ENCODE measurements around the gene CLCNKA. TPM values are rescaled to one million over a fixed set of nuclear protein-coding genes. Genes with fewer than 3 reads are reported as not detected.
"Not testable (repeated sequence)": the region's sequence is repeated elsewhere in the genome, so short reads cannot be mapped to it uniquely, and the experiment has no call there.

The CLCNKA gene
- total RNA-seq, 4 donors from 2014 or later, result 0.64 to 0.94 (median 0.80) TPM; not detected in 1

DNA sequence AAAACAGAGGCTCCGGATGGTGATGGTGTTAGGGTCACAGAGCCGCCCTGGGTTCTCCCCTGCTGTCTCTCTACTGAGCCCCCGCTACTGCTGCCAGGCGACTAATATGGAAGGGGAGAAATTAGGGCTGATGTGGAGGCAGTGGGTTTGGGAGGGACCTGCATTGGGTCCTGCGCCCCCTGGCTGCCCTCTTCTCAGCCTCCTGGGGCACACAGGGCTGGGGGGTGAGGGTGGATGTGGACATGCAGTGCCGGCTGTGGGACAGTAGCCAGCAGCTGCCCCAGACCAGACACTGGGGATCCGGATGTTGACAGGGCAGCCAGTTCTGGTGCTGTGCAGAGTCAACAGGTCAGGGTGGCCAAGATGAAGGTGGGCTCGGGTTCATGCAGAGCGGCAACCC, 20.3 kb downstream of the CLCNKA start:
- DNase-seq, result no peak
- in situ Hi-C loops (cut with MboI; ENCODE audit: low sequenced_read_pairs in 4 of 4), result loop anchor here in 1 of 4 donors (10.0 kb wide), 1 partner anchor 47 kb away; no protein-coding TSS in a partner anchor

DNA sequence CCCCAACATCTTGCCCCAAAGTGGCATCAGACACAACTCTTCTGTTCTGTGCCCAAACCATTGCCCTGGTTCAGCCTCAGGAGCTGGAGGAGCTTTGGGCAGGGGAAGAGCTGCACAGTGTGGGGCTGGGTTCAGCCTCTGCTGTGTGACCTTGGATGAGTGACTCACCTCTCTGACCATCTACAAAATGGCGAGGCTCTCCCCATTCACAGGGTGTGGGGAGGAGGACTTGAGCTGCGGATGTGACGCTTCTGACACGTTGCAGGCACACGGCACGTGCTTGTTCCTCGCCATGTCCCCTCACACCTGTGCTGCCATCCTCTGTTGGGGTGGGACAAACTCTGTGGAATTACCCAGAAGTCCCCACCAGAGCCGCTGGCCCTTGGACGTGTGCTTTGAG, 20.8 kb downstream of the CLCNKA start:
- H3K27ac ChIP-seq; H3K4me1 ChIP-seq; H3K27me3 ChIP-seq; H3K9me3 ChIP-seq; DNase-seq; H3K36me3 ChIP-seq; H3K4me3 ChIP-seq; intact Hi-C loops (cut with DNase I; ENCODE audit: low total_unique reads): not testable (repeated sequence)
- ATAC-seq, result peak in 1 of 2 donors; percentile 72
- in situ Hi-C loops (cut with MboI; ENCODE audit: low sequenced_read_pairs in 4 of 4), result loop anchor here in 1 of 4 donors (10.0 kb wide), 1 partner anchor 48 kb away; no protein-coding TSS in a partner anchor

More for the DNA sequence above, 20.3 kb downstream of the CLCNKA start:
- H3K9me3 ChIP-seq, result no peaks in the 10 kb centered on the region
- no peaks in the 10 kb centered on the region for H3K36me3 ChIP-seq
- no peak overlapping the region for H3K27ac ChIP-seq
- no peak for ATAC-seq
- intact Hi-C loops (cut with DNase I; ENCODE audit: low total_unique reads), result no loop called here
- H3K4me1 ChIP-seq, result no peaks in the 10 kb centered on the region
- TF ChIP-seq POLR2A (IDR thresholded peaks at IDR 0.05), result no peak
- TF ChIP-seq, protein P1, sequence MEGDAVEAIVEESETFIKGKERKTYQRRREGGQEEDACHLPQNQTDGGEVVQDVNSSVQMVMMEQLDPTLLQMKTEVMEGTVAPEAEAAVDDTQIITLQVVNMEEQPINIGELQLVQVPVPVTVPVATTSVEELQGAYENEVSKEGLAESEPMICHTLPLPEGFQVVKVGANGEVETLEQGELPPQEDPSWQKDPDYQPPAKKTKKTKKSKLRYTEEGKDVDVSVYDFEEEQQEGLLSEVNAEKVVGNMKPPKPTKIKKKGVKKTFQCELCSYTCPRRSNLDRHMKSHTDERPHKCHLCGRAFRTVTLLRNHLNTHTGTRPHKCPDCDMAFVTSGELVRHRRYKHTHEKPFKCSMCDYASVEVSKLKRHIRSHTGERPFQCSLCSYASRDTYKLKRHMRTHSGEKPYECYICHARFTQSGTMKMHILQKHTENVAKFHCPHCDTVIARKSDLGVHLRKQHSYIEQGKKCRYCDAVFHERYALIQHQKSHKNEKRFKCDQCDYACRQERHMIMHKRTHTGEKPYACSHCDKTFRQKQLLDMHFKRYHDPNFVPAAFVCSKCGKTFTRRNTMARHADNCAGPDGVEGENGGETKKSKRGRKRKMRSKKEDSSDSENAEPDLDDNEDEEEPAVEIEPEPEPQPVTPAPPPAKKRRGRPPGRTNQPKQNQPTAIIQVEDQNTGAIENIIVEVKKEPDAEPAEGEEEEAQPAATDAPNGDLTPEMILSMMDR (IDR thresholded peaks at IDR 0.05 in 4 of 5, conservative IDR thresholded peaks at IDR 0.05 in 1 of 5), result no peak
- H3K27me3 ChIP-seq, result no peaks in the 10 kb centered on the region
- no peak overlapping the region for H3K4me3 ChIP-seq

DNA sequence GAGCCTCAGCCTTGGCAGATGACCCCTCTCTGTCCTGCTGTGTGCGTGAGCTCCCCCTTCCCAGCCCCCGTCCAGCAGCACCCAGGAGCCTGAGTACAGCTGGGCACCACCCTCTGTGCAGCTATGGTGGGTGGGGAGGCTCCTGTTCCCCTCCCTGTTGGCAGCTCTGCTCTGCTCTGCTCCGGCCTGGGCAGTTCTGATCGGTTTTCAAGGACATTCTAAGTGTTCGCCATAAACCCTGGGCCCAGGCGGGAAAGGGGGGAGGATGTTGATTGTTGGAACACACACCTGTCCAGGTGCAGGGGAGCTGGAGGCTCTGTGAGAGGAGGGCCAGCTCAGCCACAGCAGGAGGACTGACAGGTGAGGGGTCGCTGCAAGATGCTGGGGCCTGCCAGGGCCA, 21.7 kb downstream of the CLCNKA start, which contains the start of gene CLCNKB:
TSS of gene CLCNKB (plus strand) at position 262 of the 400 bp plus-strand sequence. CDS start 711 bp downstream, outside the sequence.
- ATAC-seq (no peak), DNase-seq (no peak)
- Histone ChIP-seq H3K4me1 (no peaks in the 10 kb centered on the region), H3K4me3 (no peak within 1 kb of the TSS), H3K27ac (no peak within 1 kb of the TSS), H3K36me3 (no peaks in the 10 kb centered on the region), H3K27me3 (no peaks in the 10 kb centered on the region), H3K9me3 (no peaks in the 10 kb centered on the region)
- in situ Hi-C loops (cut with MboI; ENCODE audit: low sequenced_read_pairs in 4 of 4) (loop anchor here in 1 of 4 donors (10.0 kb wide), 1 partner anchor 49 kb away; no protein-coding TSS in a partner anchor), intact Hi-C loops (cut with DNase I; ENCODE audit: low total_unique reads) (no loop called here)
- no peak for TF ChIP-seq POLR2A (IDR thresholded peaks at IDR 0.05)
- TF ChIP-seq, protein P1 (IDR thresholded peaks at IDR 0.05 in 4 of 5, conservative IDR thresholded peaks at IDR 0.05 in 1 of 5), result no peak

DNA sequence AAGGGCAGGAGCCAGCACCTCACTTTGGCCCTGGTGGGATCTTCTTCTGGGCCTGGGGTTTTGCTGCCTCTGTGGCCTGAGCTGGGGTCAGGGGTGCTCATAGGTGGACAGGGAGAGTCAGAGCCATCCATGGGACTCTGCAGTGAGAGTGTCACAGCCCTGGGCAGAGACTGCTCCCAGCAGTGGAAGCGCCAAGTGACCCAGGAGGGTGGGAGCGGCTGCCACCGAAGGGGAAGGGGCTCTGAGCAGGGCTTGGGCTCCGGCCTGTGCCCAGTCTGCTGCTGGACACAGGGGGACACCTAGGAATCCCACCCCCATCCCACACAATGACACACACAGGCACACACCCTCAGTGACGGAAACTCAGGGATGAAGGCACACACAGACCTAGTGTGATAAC, 22.1 kb downstream of the CLCNKA start:
- DNase-seq (no peak), ATAC-seq (no peak)
- no peaks in the 10 kb centered on the region for H3K9me3 ChIP-seq
- H3K27ac ChIP-seq, result no peak overlapping the region
- in situ Hi-C loops (cut with MboI; ENCODE audit: low sequenced_read_pairs in 4 of 4) (loop anchor here in 1 of 4 donors (10.0 kb wide), 1 partner anchor 49 kb away; no protein-coding TSS in a partner anchor), intact Hi-C loops (cut with DNase I; ENCODE audit: low total_unique reads) (no loop called here)
- no peaks in the 10 kb centered on the region for H3K36me3 ChIP-seq
- TF ChIP-seq, protein P1 (IDR thresholded peaks at IDR 0.05 in 4 of 5, conservative IDR thresholded peaks at IDR 0.05 in 1 of 5), result no peak
- TF ChIP-seq POLR2A (IDR thresholded peaks at IDR 0.05), result no peak
- H3K27me3 ChIP-seq, result no peaks in the 10 kb centered on the region
- H3K4me1 ChIP-seq, result peaks cover 0 to 3% of the 10 kb centered on the region in 2 donors
- H3K4me3 ChIP-seq, result no peak overlapping the region

DNA sequence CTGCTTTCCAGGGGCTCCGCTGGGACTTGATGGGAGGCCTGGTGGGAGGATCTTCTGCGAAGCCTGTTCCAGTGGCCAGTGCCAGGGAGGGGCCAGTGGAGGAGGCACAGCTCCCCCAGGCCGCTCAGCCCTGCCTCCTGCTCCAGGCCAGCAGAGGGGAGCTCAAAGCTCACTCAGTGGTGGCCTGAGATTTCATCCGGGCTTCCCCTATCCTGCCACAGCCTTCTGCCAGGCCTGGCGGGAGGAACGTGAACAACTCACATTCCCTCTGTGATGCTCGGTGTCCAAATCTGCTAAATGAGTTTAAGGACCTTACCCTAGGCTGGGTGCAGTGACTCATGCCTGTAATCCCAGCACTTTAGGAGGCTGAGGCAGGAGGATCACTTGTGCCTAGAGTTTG, 25.0 kb downstream of the CLCNKA start:
- Histone ChIP-seq H3K27me3 (no peaks in the 10 kb centered on the region), H3K27ac (no peak overlapping the region), H3K4me1 (peaks cover 0 to 4% of the 10 kb centered on the region in 2 donors), H3K9me3 (no peaks in the 10 kb centered on the region), H3K36me3 (no peaks in the 10 kb centered on the region), H3K4me3 (no peak overlapping the region)
- intact Hi-C loops (cut with DNase I; ENCODE audit: low total_unique reads) (loop anchor here (1.0 to 5.0 kb wide), 2 partner anchors 23 to 230 kb away; no protein-coding TSS in a partner anchor), in situ Hi-C loops (cut with MboI; ENCODE audit: low sequenced_read_pairs in 4 of 4) (loop anchor here in 1 of 4 donors (10.0 kb wide), 1 partner anchor 52 kb away; no protein-coding TSS in a partner anchor)
- DNase-seq (no peak), ATAC-seq (no peak)
- no peak for TF ChIP-seq POLR2A (IDR thresholded peaks at IDR 0.05)
- TF ChIP-seq, protein P1 (IDR thresholded peaks at IDR 0.05 in 4 of 5, conservative IDR thresholded peaks at IDR 0.05 in 1 of 5), result no peak

Measured in gastrocnemius medialis (tissue), 4 donors.